Smooth muscle cell (in vitro differentiated cells): ENCODE data around the gene ATP23. TPM values are rescaled to one million over a fixed set of nuclear protein-coding genes. Genes with fewer than 3 reads are reported as not detected.

Experiments used
- DNase-seq: peaks from one replicate; lab custom pipeline; 2025; ENCODE audit not compliant: unreplicated experiment; lab: John Stamatoyannopoulos, UW
- H2AFZ ChIP-seq: fragments of 200-600 bp; sonication (generic); 2 replicates; pipeline ENCODE4 v1.6.0; 2016; ENCODE audit warnings: antibody characterized with exemption, low read depth, mild to moderate bottlenecking
- H3F3A ChIP-seq: fragments of 200-600 bp; sonication (generic); 2 replicates; pipeline ENCODE4 v1.6.0; 2017; ENCODE audit warnings: antibody characterized with exemption, low read depth
- H3K27ac ChIP-seq: fragments of 200-600 bp; sonication (generic); 2 replicates; pipeline ENCODE4 v1.5.1; 2016; ENCODE audit warnings: low read depth, mild to moderate bottlenecking
- H3K27me3 ChIP-seq: fragments of 200-600 bp; sonication (generic); 2 replicates; pipeline ENCODE4 v1.6.1; 2016; ENCODE audit warnings: low read depth, mild to moderate bottlenecking
- H3K36me3 ChIP-seq: fragments of 200-600 bp; sonication (generic); 2 replicates; pipeline ENCODE4 v1.5.1; 2016; ENCODE audit warnings: low read depth
- H3K4me1 ChIP-seq: fragments of 200-600 bp; sonication (generic); 2 replicates; pipeline ENCODE4 v1.5.1; 2016; ENCODE audit warnings: low read depth
- H3K4me2 ChIP-seq: fragments of 200-600 bp; sonication (generic); 2 replicates; pipeline ENCODE4 v1.6.0; 2016; ENCODE audit warnings: mild to moderate bottlenecking
- H3K4me3 ChIP-seq: fragments of 200-600 bp; sonication (generic); 2 replicates; pipeline ENCODE4 v1.5.1; 2016; ENCODE audit warnings: mild to moderate bottlenecking
- H3K79me2 ChIP-seq: fragments of 200-600 bp; sonication (generic); 2 replicates; pipeline ENCODE4 v1.6.0; 2016; ENCODE audit warnings: low read depth, mild to moderate bottlenecking
- H3K9ac ChIP-seq: fragments of 200-600 bp; sonication (generic); 2 replicates; pipeline ENCODE4 v1.6.0; 2016; ENCODE audit warnings: low read depth
- H3K9me3 ChIP-seq: fragments of 200-600 bp; sonication (generic); replicated peaks from 2 replicates; pipeline ENCODE4 v1.5.1; 2016; ENCODE audit warnings: low read depth
- H4K20me1 ChIP-seq: fragments of 200-600 bp; sonication (generic); 2 replicates; pipeline ENCODE4 v1.6.0; 2016; ENCODE audit warnings: low read depth
- CTCF ChIP-seq: fragments of 200-600 bp; sonication (generic); IDR thresholded peaks from 2 replicates; pipeline ENCODE4 v1.5.1; 2017; ENCODE audit warnings: borderline replicate concordance, mild to moderate bottlenecking, antibody characterized with exemption; ENCODE audit not compliant: insufficient read depth, poor library complexity, severe bottlenecking
- WGBS: methylation state at CpG from one replicate; pipeline ENCODE4 v1.1.7; 2016; ENCODE audit warnings: low lambda C conversion rate; 5-methylcytosine and 5-hydroxymethylcytosine counted together
- polyA plus RNA-seq: library from polyadenylated mRNA; unstranded; fragments of >200 nt; fragmentation: Nextera tagmentation; extraction: Ambion mirVana; gene quantifications from 2 replicates; pipeline ENCODE4 v1.2.1, GENCODE V29; 2016
- total RNA-seq: library from RNA; depleted of rRNA; stranded (reverse); fragments of >200 nt; gene quantifications from 2 replicates; pipeline ENCODE4 v1.2.3, GENCODE V29; 2014

Gene ATP23
- total and polyA plus RNA-seq, 2 experiments from 2014 or later, result 2.7 to 10.4 TPM

GRCh38 chr12:57935331-57935730, 6.0 kb upstream of the ATP23 start:
- no peak for DNase-seq
- TF ChIP-seq CTCF, result no peak
- Histone ChIP-seq H3K4me3 (peak overlapping the region; percentile 75), H3K27ac (peak overlapping the region; percentile 61), H3F3A (no peaks in the 10 kb centered on the region), H3K27me3 (peaks cover 14% of the 10 kb centered on the region), H2AFZ (peak overlapping the region; percentile 91), H3K4me1 (peaks cover 13% of the 10 kb centered on the region), H4K20me1 (no peaks in the 10 kb centered on the region), H3K9ac (peak overlapping the region; percentile 82), H3K79me2 (no peaks in the 10 kb centered on the region), H3K4me2 (peak overlapping the region; percentile 82), H3K9me3 (no peaks in the 10 kb centered on the region), H3K36me3 (no peaks in the 10 kb centered on the region)
- WGBS, result 96% methylated on average over 3 of the region's 3 CpGs

GRCh38 chr12:57935839-57936512, 5.4 kb upstream of the ATP23 start:
- DNase-seq, result peak; percentile 20
- no peak for TF ChIP-seq CTCF
- peak overlapping the region; percentile 82 for H3K4me2 ChIP-seq
- H3K9me3 ChIP-seq, result no peaks in the 10 kb centered on the region
- H3K4me1 ChIP-seq, result peaks cover 13% of the 10 kb centered on the region
- H3K27ac ChIP-seq, result peak overlapping the region; percentile 61
- H3K79me2 ChIP-seq, result no peaks in the 10 kb centered on the region
- no peaks in the 10 kb centered on the region for H3F3A ChIP-seq
- no peaks in the 10 kb centered on the region for H3K36me3 ChIP-seq
- H3K9ac ChIP-seq, result peak overlapping the region; percentile 82
- H3K27me3 ChIP-seq, result peaks cover 14% of the 10 kb centered on the region
- peak overlapping the region; percentile 75 for H3K4me3 ChIP-seq
- H2AFZ ChIP-seq, result peak overlapping the region; percentile 91
- 5% methylated on average over 29 of the region's 29 CpGs for WGBS
- H4K20me1 ChIP-seq, result no peaks in the 10 kb centered on the region

GRCh38 chr12:57936513-57936883, 4.9 kb upstream of the ATP23 start:
- Histone ChIP-seq H2AFZ (peak overlapping the region; percentile 91), H4K20me1 (no peaks in the 10 kb centered on the region), H3K4me1 (peaks cover 13% of the 10 kb centered on the region), H3K4me2 (peak overlapping the region; percentile 82), H3F3A (no peaks in the 10 kb centered on the region), H3K9me3 (no peaks in the 10 kb centered on the region), H3K4me3 (peak overlapping the region; percentile 75), H3K36me3 (no peaks in the 10 kb centered on the region), H3K27me3 (peaks cover 14% of the 10 kb centered on the region), H3K27ac (peak overlapping the region; percentile 61), H3K9ac (peak overlapping the region; percentile 82), H3K79me2 (no peaks in the 10 kb centered on the region)
- DNase-seq, result no peak
- no peak for TF ChIP-seq CTCF
- WGBS, result 78% methylated on average over 3 of the region's 3 CpGs

GRCh38 chr12:57939291-57939690, 2.1 kb upstream of the ATP23 start:
- Histone ChIP-seq H3K4me2 (no peak overlapping the region), H3K9me3 (no peaks in the 10 kb centered on the region), H4K20me1 (no peaks in the 10 kb centered on the region), H2AFZ (no peak overlapping the region), H3K27me3 (peaks cover 14% of the 10 kb centered on the region), H3K4me1 (peaks cover 13% of the 10 kb centered on the region), H3K9ac (no peak overlapping the region), H3K4me3 (no peak overlapping the region), H3K79me2 (no peaks in the 10 kb centered on the region), H3K36me3 (no peaks in the 10 kb centered on the region), H3K27ac (no peak overlapping the region), H3F3A (no peaks in the 10 kb centered on the region)
- no peak for TF ChIP-seq CTCF
- no peak for DNase-seq
- WGBS, result 85% methylated on average over 3 of the region's 3 CpGs
